ENCODE measurements around the gene SPTY2D1.

The SPTY2D1 gene

GRCh38 chr11:18567081-18567480, 67.1 kb downstream of the SPTY2D1 start:
- TF ChIP-seq ZFX (IDR thresholded peaks at IDR 0.05) (no peak), CTCF (conservative IDR thresholded peaks at IDR 0.05) (no peak)
- H3K27ac ChIP-seq = no peak overlapping the region

DNA sequence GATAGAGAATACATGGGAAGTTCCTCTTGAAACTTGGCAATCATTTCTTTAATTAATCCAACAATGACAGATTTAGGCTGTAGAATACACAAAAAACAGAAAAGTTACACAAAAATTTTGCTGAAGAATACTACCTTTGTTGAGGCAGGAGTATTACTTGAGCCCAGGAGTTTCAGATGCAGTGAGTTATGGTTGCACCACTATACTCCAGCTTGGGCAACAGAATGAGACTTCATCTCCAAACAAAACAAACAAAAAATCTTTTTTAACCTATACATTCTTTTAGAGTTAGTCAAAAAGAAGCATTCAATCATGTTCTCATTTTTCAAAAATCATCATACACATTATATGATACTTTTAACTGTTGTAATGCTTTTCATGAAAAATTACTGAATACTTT, 67.7 kb downstream of the SPTY2D1 start:
- no peak for TF ChIP-seq ZFX (IDR thresholded peaks at IDR 0.05)
- no peak for TF ChIP-seq CTCF (conservative IDR thresholded peaks at IDR 0.05)
- no peak overlapping the region for H3K27ac ChIP-seq

- H3K27ac ChIP-seq = no peak overlapping the region
- TF ChIP-seq ZFX (IDR thresholded peaks at IDR 0.05) = no peak
- TF ChIP-seq CTCF (conservative IDR thresholded peaks at IDR 0.05) = no peak
These were observed 70.0 kb downstream of the SPTY2D1 start for GRCh38 chr11:18564149-18564548.

DNA sequence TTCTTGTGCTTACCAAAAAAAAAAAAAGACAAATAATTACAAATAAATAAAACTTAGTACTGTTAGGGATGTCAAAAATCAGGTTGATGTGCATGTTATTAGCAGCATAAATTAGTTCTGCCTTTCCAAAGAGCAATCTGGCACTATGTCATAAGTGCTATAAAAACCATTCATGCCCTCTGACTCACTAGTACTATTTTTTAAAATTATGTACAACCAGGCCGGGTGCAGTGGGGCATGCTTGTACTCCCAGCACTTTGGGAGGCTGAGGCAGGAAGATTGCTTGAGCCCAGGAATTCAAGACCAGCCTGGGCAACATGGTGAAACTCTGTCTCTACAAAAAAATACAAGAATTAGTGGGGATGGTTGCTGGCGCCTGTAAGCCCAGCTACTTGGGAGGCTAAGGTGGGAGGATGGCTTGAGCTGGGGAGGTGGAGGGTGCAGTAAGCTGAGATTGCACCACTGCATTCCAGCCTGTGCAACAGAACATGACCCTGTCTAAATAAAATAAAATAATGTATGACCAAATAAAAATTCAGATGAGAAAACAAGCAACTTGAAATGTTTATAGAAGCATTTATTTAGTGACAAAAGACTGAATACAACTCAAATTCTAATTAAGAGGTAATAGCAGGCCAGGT, 70.9 kb downstream of the SPTY2D1 start:
- TF ChIP-seq CTCF (conservative IDR thresholded peaks at IDR 0.05) (no peak), ZFX (IDR thresholded peaks at IDR 0.05) (no peak)
- no peak overlapping the region for H3K27ac ChIP-seq

Data from C4-2B (cell line).